ENCODE results near the gene CPNE1.

CPNE1 gene

DNA sequence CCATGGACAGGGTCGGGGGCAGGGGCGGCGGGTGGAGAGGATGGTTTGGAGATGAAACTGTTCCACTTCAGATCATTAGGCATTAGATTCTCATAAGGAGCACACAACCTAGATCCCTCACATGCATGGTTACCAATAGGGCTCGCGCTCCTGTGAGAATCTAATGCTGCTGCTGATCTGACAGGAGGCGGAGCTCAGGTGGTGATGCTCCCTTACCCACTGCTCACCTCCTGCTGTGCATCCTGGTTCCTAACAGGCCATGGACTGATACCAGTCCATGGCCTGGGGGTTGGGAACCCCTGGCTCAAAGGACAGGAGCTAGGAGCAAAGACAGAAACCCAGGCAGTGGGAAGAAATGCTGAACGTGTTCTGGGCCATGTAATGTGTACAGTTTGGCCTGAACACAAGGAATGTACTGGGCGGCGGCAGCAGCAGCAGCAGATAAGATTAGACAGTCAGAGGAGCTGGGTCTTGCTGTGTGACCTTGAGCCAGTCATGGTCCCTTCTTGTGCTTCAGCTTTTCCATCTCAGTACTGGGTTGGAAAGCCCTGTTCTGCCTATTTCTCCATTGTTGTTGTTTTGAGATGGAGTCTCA, 53.8 kb downstream of the CPNE1 start:
- TF ChIP-seq, protein P1, sequence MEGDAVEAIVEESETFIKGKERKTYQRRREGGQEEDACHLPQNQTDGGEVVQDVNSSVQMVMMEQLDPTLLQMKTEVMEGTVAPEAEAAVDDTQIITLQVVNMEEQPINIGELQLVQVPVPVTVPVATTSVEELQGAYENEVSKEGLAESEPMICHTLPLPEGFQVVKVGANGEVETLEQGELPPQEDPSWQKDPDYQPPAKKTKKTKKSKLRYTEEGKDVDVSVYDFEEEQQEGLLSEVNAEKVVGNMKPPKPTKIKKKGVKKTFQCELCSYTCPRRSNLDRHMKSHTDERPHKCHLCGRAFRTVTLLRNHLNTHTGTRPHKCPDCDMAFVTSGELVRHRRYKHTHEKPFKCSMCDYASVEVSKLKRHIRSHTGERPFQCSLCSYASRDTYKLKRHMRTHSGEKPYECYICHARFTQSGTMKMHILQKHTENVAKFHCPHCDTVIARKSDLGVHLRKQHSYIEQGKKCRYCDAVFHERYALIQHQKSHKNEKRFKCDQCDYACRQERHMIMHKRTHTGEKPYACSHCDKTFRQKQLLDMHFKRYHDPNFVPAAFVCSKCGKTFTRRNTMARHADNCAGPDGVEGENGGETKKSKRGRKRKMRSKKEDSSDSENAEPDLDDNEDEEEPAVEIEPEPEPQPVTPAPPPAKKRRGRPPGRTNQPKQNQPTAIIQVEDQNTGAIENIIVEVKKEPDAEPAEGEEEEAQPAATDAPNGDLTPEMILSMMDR (IDR thresholded peaks at IDR 0.05; ENCODE audit: low read depth, low read length, missing control alignments), result no peak
- in situ Hi-C loops (cut with HindIII; ENCODE audit: low sequenced_read_pairs), result no loop called here
- no peak for DNase-seq (ENCODE audit: low read depth)
- H3K4me3 ChIP-seq (ENCODE audit: low read depth, low read length), result no peak overlapping the region

DNA sequence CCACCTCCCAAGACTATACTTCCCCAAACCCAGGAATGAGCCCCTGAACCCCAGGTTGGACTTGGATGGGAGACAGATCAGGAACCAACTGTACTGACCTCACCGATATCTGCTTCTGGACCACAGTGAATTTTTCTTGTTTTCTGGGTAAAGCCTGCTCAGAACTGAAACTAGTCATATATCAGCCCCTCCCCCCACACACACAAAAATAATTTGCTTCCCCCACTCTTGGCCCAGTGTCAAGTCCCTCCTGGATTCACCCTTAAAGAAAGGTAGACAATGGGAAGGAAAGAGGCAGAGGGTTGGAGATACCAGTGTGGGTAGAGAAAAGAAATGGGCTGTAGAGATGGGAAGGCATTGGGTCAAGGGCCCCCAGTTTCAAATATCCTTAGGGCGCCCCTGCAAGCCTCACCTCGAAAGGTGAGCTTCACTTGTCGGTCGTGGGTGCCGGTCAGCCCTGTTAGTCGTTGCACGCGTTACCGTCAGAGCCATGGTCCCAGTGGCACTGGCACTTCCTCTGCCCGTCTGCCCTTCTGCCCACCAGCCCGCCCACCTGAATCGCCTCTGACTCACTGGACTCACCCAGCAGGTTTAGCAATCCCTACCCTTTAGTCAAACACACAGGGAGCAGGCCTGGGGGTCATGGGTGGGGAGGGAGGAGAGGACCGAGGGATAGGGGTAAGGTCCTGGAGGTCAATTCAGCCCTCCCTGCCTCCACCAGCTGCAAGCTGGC, 57.5 kb downstream of the CPNE1 start:
- no peak overlapping the region for H3K4me3 ChIP-seq (ENCODE audit: low read depth, low read length)
- in situ Hi-C loops (cut with HindIII; ENCODE audit: low sequenced_read_pairs), result no loop called here
- DNase-seq (ENCODE audit: low read depth), result no peak
- TF ChIP-seq, protein P1 (IDR thresholded peaks at IDR 0.05; ENCODE audit: low read depth, low read length, missing control alignments), result no peak

DNA sequence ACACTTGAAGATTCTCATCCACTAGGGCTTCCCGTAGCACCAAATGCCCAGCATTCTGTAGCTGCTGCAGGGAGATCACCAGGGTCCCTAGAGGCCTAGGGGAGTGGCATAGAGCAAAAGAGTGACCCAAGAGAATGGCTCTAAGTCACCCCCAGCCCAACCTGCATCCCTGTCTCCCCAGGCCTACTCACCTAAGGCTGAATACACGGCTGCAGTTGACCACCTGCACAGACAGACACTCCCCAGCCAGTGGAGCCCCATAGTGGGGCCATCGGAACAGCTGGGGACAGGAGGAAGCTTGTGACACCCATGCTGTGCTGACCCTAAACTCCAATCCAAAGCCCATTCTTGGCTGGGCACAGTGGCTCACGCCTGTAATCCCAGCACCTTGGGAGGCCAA, 58.6 kb downstream of the CPNE1 start:
- H3K4me3 ChIP-seq (ENCODE audit: low read depth, low read length), result no peak overlapping the region
- TF ChIP-seq, protein P1 (IDR thresholded peaks at IDR 0.05; ENCODE audit: low read depth, low read length, missing control alignments), result no peak
- in situ Hi-C loops (cut with HindIII; ENCODE audit: low sequenced_read_pairs), result no loop called here
- no peak for DNase-seq (ENCODE audit: low read depth)

DNA sequence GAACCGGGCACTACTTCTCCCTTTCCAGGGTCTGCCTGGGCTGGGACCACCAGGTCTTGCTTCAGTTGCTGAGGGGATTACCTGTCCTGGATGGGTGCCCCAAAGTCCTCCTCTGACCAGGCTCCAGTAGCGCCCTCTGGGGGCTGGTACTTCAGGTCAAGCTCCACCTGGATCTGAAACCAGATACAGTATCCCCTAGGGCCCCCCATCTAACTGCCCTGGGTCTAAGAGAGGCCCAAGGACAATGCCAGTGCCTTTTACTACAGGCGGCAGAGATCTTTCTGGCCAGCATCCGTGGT, 60.3 kb downstream of the CPNE1 start:
- no peak for DNase-seq (ENCODE audit: low read depth)
- H3K4me3 ChIP-seq (ENCODE audit: low read depth, low read length), result no peak overlapping the region
- TF ChIP-seq, protein P1 (IDR thresholded peaks at IDR 0.05; ENCODE audit: low read depth, low read length, missing control alignments), result peak; percentile 48
- in situ Hi-C loops (cut with HindIII; ENCODE audit: low sequenced_read_pairs), result no loop called here

DNA sequence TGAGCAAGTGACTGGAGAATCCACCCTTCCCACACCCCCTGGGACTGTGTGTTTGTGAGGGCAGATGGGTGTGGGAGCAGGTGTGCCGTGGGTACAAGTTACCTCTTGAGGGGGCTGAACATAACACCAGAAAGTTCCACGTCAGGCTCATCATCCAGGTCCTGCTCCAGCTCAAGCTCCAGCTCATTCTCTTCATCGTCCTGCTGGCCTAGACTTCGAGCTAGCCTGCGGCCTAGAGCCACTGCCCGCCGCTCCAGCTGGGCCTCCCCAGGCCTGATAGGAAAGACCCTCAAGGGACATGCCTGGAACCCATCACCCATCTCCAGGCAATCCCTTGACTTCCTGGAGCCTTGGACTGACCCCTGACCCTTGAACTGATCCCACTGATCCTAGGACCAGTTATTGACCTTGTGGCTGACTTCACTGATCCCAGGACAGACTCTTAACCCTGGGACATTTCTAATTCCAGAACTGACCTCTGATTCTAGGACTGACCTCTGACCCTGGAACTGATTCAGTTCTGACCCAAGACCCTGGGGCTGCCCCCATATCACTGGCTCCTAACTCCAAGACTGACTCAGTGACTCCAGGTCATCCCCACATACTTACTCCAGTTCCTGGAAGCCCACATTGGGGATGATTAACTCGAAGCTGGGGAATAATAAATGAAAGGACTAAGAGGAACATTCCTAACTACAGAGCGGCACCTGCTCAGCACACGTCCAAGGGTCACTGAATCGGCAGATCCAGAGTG, 60.8 kb downstream of the CPNE1 start:
- in situ Hi-C loops (cut with HindIII; ENCODE audit: low sequenced_read_pairs), result no loop called here
- H3K4me3 ChIP-seq (ENCODE audit: low read depth, low read length), result no peak overlapping the region
- DNase-seq (ENCODE audit: low read depth), result no peak
- TF ChIP-seq, protein P1 (IDR thresholded peaks at IDR 0.05; ENCODE audit: low read depth, low read length, missing control alignments), result no peak

DNA sequence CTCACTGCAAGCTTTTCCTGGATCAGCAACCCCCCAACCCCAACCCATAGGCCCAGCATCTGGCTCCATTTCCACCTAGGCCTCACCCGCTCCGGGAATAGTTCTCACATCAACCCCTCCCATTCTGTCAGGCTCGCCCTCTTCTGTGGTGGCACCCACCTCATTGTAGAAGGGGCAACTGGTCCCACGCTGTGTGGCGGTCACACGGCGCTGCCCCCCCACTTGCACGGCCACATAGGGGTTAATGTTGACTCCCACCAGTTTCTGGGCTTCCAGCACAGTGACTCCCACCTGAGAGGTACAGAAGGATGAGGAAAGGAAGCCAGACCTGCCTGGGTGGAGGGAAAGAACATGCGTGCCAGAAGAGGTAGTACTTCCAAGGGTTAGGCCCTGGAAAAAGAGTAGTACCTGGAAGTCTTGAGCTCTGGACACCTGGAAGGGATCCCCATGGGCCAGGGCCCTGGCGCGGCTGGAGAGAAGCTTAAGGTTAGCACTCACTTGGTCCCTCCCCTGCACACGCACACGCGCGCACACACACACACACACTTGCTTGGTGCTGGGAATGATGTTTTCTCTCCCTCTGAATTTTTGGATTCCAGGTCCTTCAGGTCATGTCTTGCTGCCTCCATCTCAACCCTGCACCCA, 61.7 kb downstream of the CPNE1 start:
- H3K4me3 ChIP-seq (ENCODE audit: low read depth, low read length), result no peak overlapping the region
- DNase-seq (ENCODE audit: low read depth), result no peak
- TF ChIP-seq, protein P1 (IDR thresholded peaks at IDR 0.05; ENCODE audit: low read depth, low read length, missing control alignments), result no peak
- in situ Hi-C loops (cut with HindIII; ENCODE audit: low sequenced_read_pairs), result no loop called here
